Esophagus squamous epithelium (tissue), 5 donors: Measurements from ENCODE around the gene TSPAN32. TPM values are rescaled to one million over a fixed set of nuclear protein-coding genes. Genes with fewer than 3 reads are reported as not detected.

Experiments used
- DNase-seq: peaks from one replicate; lab custom pipeline; 2025; lab: John Stamatoyannopoulos, UW
- H3K27ac ChIP-seq, 4 donors: fragments of 200-600 bp; sonication (generic); one replicate each; pipeline ENCODE4 v1.5.1; 2016 to 2019; ENCODE audit warnings: mild to moderate bottlenecking in 1 of 4
- H3K27me3 ChIP-seq, 4 donors: fragments of 200-600 bp; sonication (generic); 1 replicate in 3 of 4; 2 replicates in 1 of 4; pipeline versions ENCODE4 v1.5.1 to v1.6.0; 2017 to 2021; ENCODE audit warnings: antibody characterized with exemption in 1 of 4
- H3K36me3 ChIP-seq, 3 donors: fragments of 200-600 bp; sonication (generic); one replicate each; pipeline ENCODE4 v1.5.1; 2016 to 2019
- H3K4me1 ChIP-seq, 3 donors: fragments of 200-600 bp; sonication (generic); one replicate each; pipeline ENCODE4 v1.5.1; 2017 to 2019
- H3K4me3 ChIP-seq, 4 donors: fragments of 200-600 bp; sonication (generic); 1 replicate in 3 of 4; 2 replicates in 1 of 4; pipeline ENCODE4 v1.5.1; 2016 to 2019; ENCODE audit warnings: mild to moderate bottlenecking in 2 of 4, moderate library complexity in 1 of 4
- H3K9me3 ChIP-seq, 3 donors: fragments of 200-600 bp; sonication (generic); one replicate each; pipeline ENCODE4 v1.5.1; 2016 to 2019
- CTCF ChIP-seq, 6 experiments: fragments of 450-650 bp in 4 of 6; fragments of 200-600 bp in 2 of 6; sonication (generic) in 2 of 6; IDR thresholded peaks; one replicate each; pipeline ENCODE4 v1.5.1; 2016 to 2019; ENCODE audit warnings: antibody characterized with exemption in 6 of 6, mild to moderate bottlenecking in 4 of 6, moderate library complexity in 4 of 6
- POLR2A ChIP-seq, 4 donors: fragments of 450-650 bp; IDR thresholded peaks; one replicate each; pipeline ENCODE4 v1.6.1; 2017; ENCODE audit warnings: antibody characterized with exemption in 4 of 4, mild to moderate bottlenecking in 4 of 4, moderate library complexity in 3 of 4
- WGBS, 2 donors: methylation state at CpG; one replicate each; pipeline ENCODE4 v1.1.5; 2018; 5-methylcytosine and 5-hydroxymethylcytosine counted together
- intact Hi-C: fragments of 100-400 bp; cut with DNase I; formaldehyde crosslinking; loops from one replicate; pipeline ENCODE4 v1.15.0; 2022
- total RNA-seq, 4 donors: library from RNA; depleted of rRNA; stranded (reverse); fragments of >200 nt; gene quantifications; one replicate each; pipeline ENCODE4 v1.1.0, GENCODE V29; 2016
- donor health status: DM: yes; HTN: yes; CAD: no.

The TSPAN32 gene
- total RNA-seq, 4 donors from 2014 or later, result 2.5 TPM; not detected in 3

GRCh38 chr11:2311353-2312133 is 9.7 kb downstream of the TSPAN32 start:
- Histone ChIP-seq H3K4me1 (peaks cover 23 to 63% (median 37%) of the 10 kb centered on the region in 3 donors), H3K36me3 (no peaks in the 10 kb centered on the region), H3K9me3 (no peaks in the 10 kb centered on the region), H3K27me3 (peaks cover 0 to 13% (median 0%) of the 10 kb centered on the region in 4 donors), H3K27ac (peak overlapping the region; percentile 35 to 65 (median 44)), H3K4me3 (no peak overlapping the region)
- 58 to 70% methylated on average over 2 to 7 of the region's 21 CpGs for WGBS, 2 donors
- TF ChIP-seq POLR2A (IDR thresholded peaks at IDR 0.05) (no peak), CTCF (IDR thresholded peaks at IDR 0.05) (no peak)
- intact Hi-C loops, result no loop called here
- no peak for DNase-seq

- Histone ChIP-seq H3K36me3 (no peaks in the 10 kb centered on the region), H3K27ac (peak overlapping the region; percentile 35 to 65 (median 44)), H3K4me1 (peaks cover 16 to 54% (median 31%) of the 10 kb centered on the region in 3 donors), H3K4me3 (no peak overlapping the region), H3K9me3 (no peaks in the 10 kb centered on the region), H3K27me3 (peaks cover 0 to 20% (median 0%) of the 10 kb centered on the region in 4 donors)
- no peak for TF ChIP-seq CTCF (IDR thresholded peaks at IDR 0.05)
- no peak for TF ChIP-seq POLR2A (IDR thresholded peaks at IDR 0.05)
- DNase-seq, result no peak
- WGBS, 2 donors, result 63 to 81% methylated on average over 6 to 9 of the region's 22 CpGs
- intact Hi-C loops, result no loop called here
Measured at GRCh38 chr11:2312232-2313042, 10.6 kb downstream of the TSPAN32 start.

GRCh38 chr11:2313051-2313951 is 11.5 kb downstream of the TSPAN32 start:
- TF ChIP-seq CTCF (IDR thresholded peaks at IDR 0.05) (no peak), POLR2A (IDR thresholded peaks at IDR 0.05) (no peak)
- 82 to 88% methylated on average over 10 to 18 of the region's 34 CpGs for WGBS, 2 donors
- Histone ChIP-seq H3K9me3 (no peaks in the 10 kb centered on the region), H3K36me3 (no peaks in the 10 kb centered on the region), H3K27ac (peak overlapping the region in 3 of 4 donors; percentile 47 to 71 (median 65)), H3K4me3 (no peak overlapping the region), H3K4me1 (peaks cover 16 to 51% (median 30%) of the 10 kb centered on the region in 3 donors), H3K27me3 (peaks cover 0 to 23% (median 0%) of the 10 kb centered on the region in 4 donors)
- DNase-seq, result no peak
- intact Hi-C loops, result no loop called here

- no peak for DNase-seq
- H3K4me3 ChIP-seq, result no peak overlapping the region
- H3K9me3 ChIP-seq, result no peaks in the 10 kb centered on the region
- whole genome bisulfite sequencing, 2 donors, result 61 to 98% methylated on average over 3 to 4 of the region's 7 CpGs
- no peak for TF ChIP-seq CTCF (IDR thresholded peaks at IDR 0.05)
- no peak for TF ChIP-seq POLR2A (IDR thresholded peaks at IDR 0.05)
- peaks cover 0 to 23% (median 0%) of the 10 kb centered on the region in 4 donors for H3K27me3 ChIP-seq
- peak overlapping the region; percentile 62 to 85 (median 74) for H3K27ac ChIP-seq
- H3K36me3 ChIP-seq, result no peaks in the 10 kb centered on the region
- intact Hi-C loops, result no loop called here
- H3K4me1 ChIP-seq, result peaks cover 16 to 51% (median 30%) of the 10 kb centered on the region in 3 donors
Measured at GRCh38 chr11:2314136-2314524, 12.3 kb downstream of the TSPAN32 start.
